Osteoblast (primary cell): ENCODE measurements around the gene GREM2. TPM values are rescaled to one million over a fixed set of nuclear protein-coding genes. Genes with fewer than 3 reads are reported as not detected.

Source experiments
- DNase-seq: peaks from one replicate; pipeline ENCODE4 v3.0.0; 2011; ENCODE audit warnings: low spot score, mixed read lengths; ENCODE audit not compliant: insufficient read length; ENCODE audit errors: missing footprints
- H2AFZ ChIP-seq: 2 replicates; pipeline ENCODE4 v1.6.0; 2011; ENCODE audit warnings: mild to moderate bottlenecking, low read length
- H3K27ac ChIP-seq: 2 replicates; pipeline ENCODE4 v1.5.1; 2011; ENCODE audit warnings: mild to moderate bottlenecking, low read depth, low read length, moderate library complexity
- H3K27me3 ChIP-seq: 2 replicates; pipeline ENCODE4 v1.6.0; 2012; ENCODE audit warnings: mild to moderate bottlenecking, control low read depth, inconsistent platforms, low read length, moderate library complexity; ENCODE audit not compliant: insufficient read depth
- H3K36me3 ChIP-seq: 2 replicates; pipeline ENCODE4 v1.5.1; 2011; ENCODE audit warnings: mild to moderate bottlenecking, low read length, control low read depth, moderate library complexity; ENCODE audit not compliant: insufficient read depth
- H3K4me1 ChIP-seq: 2 replicates; pipeline ENCODE4 v1.5.1; 2011; ENCODE audit warnings: mild to moderate bottlenecking, low read length, control low read depth, moderate library complexity; ENCODE audit not compliant: insufficient read depth
- H3K4me2 ChIP-seq: 2 replicates; pipeline ENCODE4 v1.6.0; 2011; ENCODE audit warnings: mild to moderate bottlenecking, low read length; ENCODE audit not compliant: insufficient read depth
- H3K4me3 ChIP-seq: fragments of 200-600 bp; sonication (generic); 3 replicates; pipeline ENCODE4 v1.5.1; 2012; ENCODE audit warnings: mild to moderate bottlenecking, low read length, inconsistent platforms; ENCODE audit not compliant: insufficient read depth
- H3K79me2 ChIP-seq: 2 replicates; pipeline ENCODE4 v1.6.0; 2012; ENCODE audit warnings: mild to moderate bottlenecking, low read length, control low read depth, inconsistent platforms; ENCODE audit not compliant: insufficient read depth
- H3K9me3 ChIP-seq: 2 replicates; pipeline ENCODE4 v1.5.1; 2011; ENCODE audit warnings: low read depth, low read length, control low read depth
- H4K20me1 ChIP-seq: 2 replicates; pipeline ENCODE4 v1.6.0; 2012; ENCODE audit warnings: mild to moderate bottlenecking, low read length, control low read depth; ENCODE audit not compliant: insufficient read depth
- CTCF ChIP-seq: IDR thresholded peaks from 2 replicates; pipeline ENCODE4 v1.5.1; 2011; ENCODE audit warnings: mild to moderate bottlenecking, low read depth, low read length, moderate library complexity; ENCODE audit errors: extremely low read depth
- total RNA-seq: library from RNA; depleted of rRNA; stranded (reverse); fragments of >200 nt; gene quantifications from 2 replicates; pipeline ENCODE4 v1.2.3, GENCODE V29; 2012

GREM2 gene
- total RNA-seq, 1 donor, result 4.7 TPM

DNA sequence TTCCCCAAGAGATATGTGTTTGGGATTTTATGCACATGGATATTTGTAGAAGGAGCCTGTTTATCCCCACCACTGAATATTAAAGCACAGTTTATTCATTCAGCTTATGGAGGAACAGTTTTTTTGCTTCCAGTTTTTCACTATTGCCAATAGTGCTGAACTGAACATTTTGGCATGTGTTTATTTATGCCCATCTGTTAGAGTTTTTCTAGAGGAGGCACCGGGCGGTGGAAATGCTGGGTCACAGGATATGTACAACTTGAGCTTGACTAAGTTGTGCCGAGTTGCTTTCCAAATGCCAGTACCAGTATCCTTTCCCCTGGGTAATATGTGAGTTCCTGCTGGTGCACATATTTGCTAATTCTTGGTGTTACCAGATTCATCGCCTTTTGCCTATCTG, 111.3 kb downstream of the GREM2 start:
- H3K36me3 ChIP-seq, result no peaks in the 10 kb centered on the region
- no peak overlapping the region for H3K27ac ChIP-seq

DNA sequence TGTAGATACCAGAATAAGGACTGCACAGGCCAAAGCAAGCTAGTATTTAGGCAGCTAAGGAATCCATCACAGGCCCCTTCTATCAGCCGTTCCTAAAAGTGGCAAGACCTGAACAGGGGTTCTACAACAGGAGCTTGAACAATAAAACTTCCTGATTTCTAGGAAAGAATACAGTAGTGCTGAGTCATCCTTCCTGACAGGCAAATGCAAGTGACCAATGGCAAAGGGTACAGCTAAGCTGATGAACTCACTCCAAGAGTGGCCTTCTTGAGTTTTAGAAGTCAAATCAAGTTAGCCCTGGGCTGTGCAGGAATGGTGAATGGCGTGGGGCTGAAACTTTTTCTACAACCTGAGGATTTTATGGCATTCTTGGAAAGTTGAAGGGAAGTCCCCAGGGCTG, 112.9 kb downstream of the GREM2 start:
- Histone ChIP-seq H3K27ac (no peak overlapping the region), H3K36me3 (no peaks in the 10 kb centered on the region), H2AFZ (no peak overlapping the region), H3K9me3 (no peaks in the 10 kb centered on the region), H3K4me1 (peaks cover 8% of the 10 kb centered on the region), H3K79me2 (no peaks in the 10 kb centered on the region), H3K4me2 (no peak overlapping the region), H4K20me1 (no peaks in the 10 kb centered on the region), H3K4me3 (no peak overlapping the region), H3K27me3 (no peaks in the 10 kb centered on the region)
- TF ChIP-seq CTCF, result no peak
- DNase-seq, result peak; percentile 91

More for the DNA sequence above, 111.3 kb downstream of the GREM2 start:
- Histone ChIP-seq H3K9me3 (no peaks in the 10 kb centered on the region), H3K4me2 (no peak overlapping the region), H3K79me2 (no peaks in the 10 kb centered on the region), H3K27me3 (no peaks in the 10 kb centered on the region), H3K4me1 (peaks cover 8% of the 10 kb centered on the region), H4K20me1 (no peaks in the 10 kb centered on the region), H3K4me3 (no peak overlapping the region), H2AFZ (no peak overlapping the region)
- peak; percentile 60 for DNase-seq
- no peak for TF ChIP-seq CTCF

- no peak for DNase-seq
- H3K4me2 ChIP-seq, result no peak overlapping the region
- H3K27ac ChIP-seq, result no peak overlapping the region
- H3K4me3 ChIP-seq, result no peak overlapping the region
- no peaks in the 10 kb centered on the region for H3K36me3 ChIP-seq
- no peaks in the 10 kb centered on the region for H3K9me3 ChIP-seq
- no peak for TF ChIP-seq CTCF
- peaks cover 8% of the 10 kb centered on the region for H3K4me1 ChIP-seq
- H3K27me3 ChIP-seq, result no peaks in the 10 kb centered on the region
- H4K20me1 ChIP-seq, result no peaks in the 10 kb centered on the region
- H2AFZ ChIP-seq, result no peak overlapping the region
- H3K79me2 ChIP-seq, result no peaks in the 10 kb centered on the region
Observed at GRCh38 chr1:240498335-240498734, 113.6 kb downstream of the GREM2 start.

DNA sequence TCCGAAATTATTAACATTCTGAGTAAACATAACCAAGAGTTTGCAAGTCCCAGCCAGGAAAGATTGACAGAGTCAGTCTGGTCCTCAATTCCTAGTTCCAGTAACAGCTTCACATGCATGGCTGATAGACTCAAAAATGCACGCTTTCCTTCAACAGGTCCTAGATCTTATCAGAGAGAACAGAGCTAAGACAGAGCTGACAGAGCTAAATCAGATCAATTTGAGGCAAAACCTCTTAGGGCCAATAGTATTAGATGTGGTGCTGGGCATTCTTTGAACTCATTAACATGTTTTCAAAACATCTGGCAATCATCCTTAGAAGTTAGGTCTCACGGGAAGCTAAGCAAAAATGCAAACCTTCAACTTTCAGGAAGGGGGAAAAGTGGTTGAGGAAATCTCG, 114.0 kb downstream of the GREM2 start:
- DNase-seq, result peak; percentile 62
- Histone ChIP-seq H3K9me3 (no peaks in the 10 kb centered on the region), H3K4me1 (peaks cover 8% of the 10 kb centered on the region), H3K27me3 (no peaks in the 10 kb centered on the region), H4K20me1 (no peaks in the 10 kb centered on the region), H3K79me2 (no peaks in the 10 kb centered on the region), H3K27ac (no peak overlapping the region), H2AFZ (no peak overlapping the region), H3K4me3 (no peak overlapping the region), H3K36me3 (no peaks in the 10 kb centered on the region), H3K4me2 (no peak overlapping the region)
- no peak for TF ChIP-seq CTCF
